H1 (cell line): ENCODE measurements around the gene FNDC1. TPM values are rescaled to one million over a fixed set of nuclear protein-coding genes. Genes with fewer than 3 reads are reported as not detected.

Experiments
- CTCF ChIA-PET: fragments of 300-600 bp; sonication (Branson Sonifier 250); formaldehyde crosslinking; loops from one replicate; lab custom pipeline; 2021; ENCODE audit not compliant: partially characterized antibody; lab: Charles Lee
- POLR2A ChIA-PET: fragments of 300-600 bp; sonication (Branson Sonifier 250); formaldehyde crosslinking; loops from one replicate; lab custom pipeline; 2021; ENCODE audit warnings: inconsistent platforms; ENCODE audit not compliant: partially characterized antibody; lab: Charles Lee
- DNase-seq, 2 experiments: peaks; one replicate each; pipeline versions ENCODE4 v3.0.0 to v3.0.0-alpha.2; 2010 to 2022; ENCODE audit warnings: low spot score in 2 of 2, low read depth in 1 of 2, mixed read lengths in 1 of 2
- FAIRE-seq: peaks from 2 replicates; lab custom pipeline; 2011; peaks lifted over from hg19 to GRCh38; lab: Jason Lieb, UNC
- H2AFZ ChIP-seq: 2 replicates; pipeline ENCODE4 v1.8.1; 2012; ENCODE audit warnings: low read length, inconsistent platforms
- H2AK5ac ChIP-seq: 2 replicates; pipeline ENCODE4 v1.6.1; 2013; ENCODE audit warnings: low read depth, low read length
- H2BK120ac ChIP-seq: replicated peaks from 2 replicates; pipeline ENCODE3; 2013; ENCODE audit warnings: low read depth, low read length, inconsistent platforms
- H2BK12ac ChIP-seq: 2 replicates; pipeline ENCODE4 v1.6.1; 2013; ENCODE audit warnings: low read depth, low read length
- H2BK15ac ChIP-seq: 2 replicates; pipeline ENCODE4 v1.6.1; 2013; ENCODE audit warnings: low read length
- H2BK20ac ChIP-seq: 2 replicates; pipeline ENCODE4 v1.6.1; 2013; ENCODE audit warnings: low read length
- H2BK5ac ChIP-seq: 2 replicates; pipeline ENCODE4 v1.6.1; 2013; ENCODE audit warnings: low read depth, low read length
- H3K14ac ChIP-seq: 2 replicates; pipeline ENCODE4 v1.6.1; 2013; ENCODE audit warnings: inconsistent platforms; ENCODE audit not compliant: insufficient read length
- H3K18ac ChIP-seq: 2 replicates; pipeline ENCODE4 v1.6.1; 2013; ENCODE audit warnings: low read length; ENCODE audit errors: extremely low read depth
- H3K23ac ChIP-seq: 2 replicates; pipeline ENCODE4 v1.6.1; 2013; ENCODE audit warnings: inconsistent platforms; ENCODE audit not compliant: insufficient read length
- H3K23me2 ChIP-seq: 2 replicates; pipeline ENCODE4 v1.6.1; 2013; ENCODE audit warnings: low read depth, low read length
- H3K27ac ChIP-seq: 2 replicates; pipeline ENCODE4 v1.6.1; 2011; ENCODE audit warnings: low read depth, low read length, inconsistent platforms
- H3K27me3 ChIP-seq, 4 experiments: replicated peaks in 1 of 4; 1 replicate in 1 of 4; 2 replicates in 3 of 4; pipeline versions ENCODE4 v1.6.1 to v1.8.1; 2011 to 2013; ENCODE audit warnings: low read length in 3 of 4, mild to moderate bottlenecking in 3 of 4, inconsistent platforms in 2 of 4, mixed read lengths in 2 of 4, moderate library complexity in 1 of 4; ENCODE audit not compliant: control insufficient read depth in 3 of 4, insufficient read depth in 3 of 4; ENCODE audit errors: extremely low read depth in 1 of 4
- H3K36me3 ChIP-seq, 4 experiments: 2 replicates each; pipeline versions ENCODE4 v1.6.1 to v1.8.1; 2011 to 2013; ENCODE audit warnings: mild to moderate bottlenecking in 4 of 4, low read length in 3 of 4, moderate library complexity in 2 of 4, control low read depth in 1 of 4, inconsistent platforms in 1 of 4; ENCODE audit not compliant: insufficient read depth in 4 of 4, control insufficient read depth in 2 of 4
- H3K4ac ChIP-seq: replicated peaks from 2 replicates; pipeline ENCODE3; 2013; ENCODE audit warnings: low read length, low read depth, mixed read lengths, inconsistent platforms; ENCODE audit not compliant: insufficient read length
- H3K4me1 ChIP-seq, 4 experiments: replicated peaks in 1 of 4; 1 replicate in 1 of 4; 2 replicates in 3 of 4; pipeline versions ENCODE4 v1.6.1 to v1.8.1; 2011 to 2013; ENCODE audit warnings: low read length in 3 of 4, inconsistent platforms in 2 of 4, mixed read lengths in 1 of 4; ENCODE audit not compliant: insufficient read depth in 4 of 4, control insufficient read depth in 3 of 4
- H3K4me2 ChIP-seq, 2 experiments: 2 replicates each; pipeline versions ENCODE4 v1.6.1 to v1.8.1; 2011 to 2013; ENCODE audit warnings: low read depth in 2 of 2, low read length in 2 of 2, control low read depth in 1 of 2, inconsistent platforms in 1 of 2, mild to moderate bottlenecking in 1 of 2; ENCODE audit not compliant: insufficient read depth in 1 of 2
- H3K4me3 ChIP-seq, 4 experiments: fragments of 200-600, 300-600 bp in 1 of 4; sonication (generic), shearing (Covaris generic), sonication (Bioruptor Twin) in 1 of 4; 2 replicates each; pipeline versions ENCODE4 v1.5.1 to v1.8.1; 2011 to 2016; ENCODE audit warnings: low read length in 4 of 4, low read depth in 3 of 4, control low read depth in 2 of 4, inconsistent platforms in 2 of 4, mild to moderate bottlenecking in 2 of 4, mixed read lengths in 1 of 4, moderate library complexity in 1 of 4; ENCODE audit not compliant: insufficient read depth in 2 of 4; ENCODE audit errors: extremely low read depth in 1 of 4
- H3K56ac ChIP-seq: replicated peaks from 2 replicates; pipeline ENCODE3; 2013; ENCODE audit warnings: low read depth, mild to moderate bottlenecking, mixed read lengths, low read length, inconsistent platforms; ENCODE audit not compliant: insufficient read length
- H3K79me1 ChIP-seq: 2 replicates; pipeline ENCODE4 v1.6.1; 2013; ENCODE audit warnings: low read depth, low read length, control low read depth
- H3K79me2 ChIP-seq, 2 experiments: 2 replicates each; pipeline versions ENCODE4 v1.6.1 to v1.8.1; 2012 to 2013; ENCODE audit warnings: low read length in 2 of 2, mild to moderate bottlenecking in 2 of 2, inconsistent platforms in 1 of 2; ENCODE audit not compliant: insufficient read depth in 2 of 2, control insufficient read depth in 1 of 2
- H3K9ac ChIP-seq, 4 experiments: replicated peaks in 1 of 4; 1 replicate in 1 of 4; 2 replicates in 3 of 4; pipeline versions ENCODE4 v1.6.1 to v1.8.1; 2011 to 2013; ENCODE audit warnings: low read depth in 3 of 4, low read length in 3 of 4, control low read depth in 2 of 4, mild to moderate bottlenecking in 2 of 4, moderate library complexity in 2 of 4, inconsistent platforms in 1 of 4; ENCODE audit errors: extremely low read depth in 1 of 4
- H3K9me3 ChIP-seq, 2 experiments: 2 replicates each; pipeline versions ENCODE4 v1.6.1 to v1.8.1; 2012 to 2013; ENCODE audit warnings: mild to moderate bottlenecking in 2 of 2, moderate library complexity in 2 of 2, control low read depth in 1 of 2, inconsistent platforms in 1 of 2, low read depth in 1 of 2, low read length in 1 of 2, mixed read lengths in 1 of 2; ENCODE audit not compliant: insufficient read depth in 2 of 2
- H4K20me1 ChIP-seq, 2 experiments: replicated peaks in 1 of 2; 2 replicates each; pipeline versions ENCODE3 to v1.8.1; 2011 to 2013; ENCODE audit warnings: inconsistent platforms in 2 of 2, low read length in 2 of 2, mild to moderate bottlenecking in 1 of 2; ENCODE audit not compliant: insufficient read depth in 2 of 2, control insufficient read depth in 1 of 2
- H4K5ac ChIP-seq: 2 replicates; pipeline ENCODE4 v1.6.1; 2013; ENCODE audit warnings: low read length, low read depth, mixed read lengths, inconsistent platforms; ENCODE audit not compliant: insufficient read length
- H4K8ac ChIP-seq: 2 replicates; pipeline ENCODE4 v1.8.0; 2013; ENCODE audit warnings: mild to moderate bottlenecking, moderate library complexity, low read length, inconsistent platforms; ENCODE audit not compliant: insufficient read depth; ENCODE audit errors: extremely low read depth
- H4K91ac ChIP-seq: replicated peaks from 2 replicates; pipeline ENCODE3; 2013; ENCODE audit warnings: low read length, mixed read lengths, inconsistent platforms; ENCODE audit not compliant: insufficient read length
- BCL11A ChIP-seq, 2 experiments: IDR thresholded peaks; one replicate each; pipeline ENCODE4 v1.6.1; 2011; ENCODE audit warnings: low read depth in 2 of 2, low read length in 2 of 2, mild to moderate bottlenecking in 2 of 2
- CBX8 ChIP-seq: fragments of 300-800, 300-1000 bp; sonication (generic); IDR thresholded peaks from 2 replicates; pipeline ENCODE4 v1.7.1; 2016; ENCODE audit warnings: low read depth, low read length, borderline replicate concordance
- FOSL1 ChIP-seq: IDR thresholded peaks from 2 replicates; pipeline ENCODE4 v1.6.1; 2011; ENCODE audit warnings: mild to moderate bottlenecking, low read depth, low read length, moderate library complexity; ENCODE audit not compliant: insufficient read depth
- HDAC6 ChIP-seq: IDR thresholded peaks from one replicate; pipeline ENCODE4 v1.7.1; 2012; ENCODE audit warnings: low read depth, mild to moderate bottlenecking, inconsistent platforms, low read length, moderate library complexity
- NANOG ChIP-seq: IDR thresholded peaks from 2 replicates; pipeline ENCODE4 v1.6.1; 2011; ENCODE audit warnings: low read length, low read depth, mild to moderate bottlenecking, inconsistent platforms; ENCODE audit not compliant: insufficient read depth, poor library complexity, severe bottlenecking
- NRF1 ChIP-seq: IDR thresholded peaks from 2 replicates; pipeline ENCODE4 v1.6.1; 2011; ENCODE audit warnings: mild to moderate bottlenecking, low read depth, low read length, improper control_type of control experiment
- RFX5 ChIP-seq: IDR thresholded peaks from 2 replicates; pipeline ENCODE4 v1.6.1; 2011; ENCODE audit warnings: low read depth, low read length, improper control_type of control experiment, borderline replicate concordance
- SIX5 ChIP-seq: IDR thresholded peaks from 2 replicates; pipeline ENCODE4 v1.6.1; 2011; ENCODE audit warnings: mild to moderate bottlenecking, low read depth, low read length
- TAF7 ChIP-seq: optimal IDR thresholded peaks from 2 replicates; pipeline ENCODE3; 2011; ENCODE audit warnings: low read depth, mild to moderate bottlenecking, inconsistent platforms, low read length, moderate library complexity, borderline replicate concordance
- ZNF274 ChIP-seq: IDR thresholded peaks from 2 replicates; pipeline ENCODE4 v1.7.0; 2012; ENCODE audit warnings: low read length, borderline replicate concordance; ENCODE audit errors: extremely low read depth
- WGBS, 2 experiments: shearing (Covaris generic) in 1 of 2; methylation state at CpG; one replicate each; pipeline versions ENCODE4 v1.1.6 to v1.1.7; 2013 to 2015; ENCODE audit warnings: low lambda C conversion rate in 2 of 2, mixed read lengths in 2 of 2, inconsistent platforms in 1 of 2, low coverage in 1 of 2, missing lambda C conversion rate in 1 of 2; ENCODE audit not compliant: insufficient replicate concordance in 2 of 2, insufficient coverage in 1 of 2, insufficient read length in 1 of 2; ENCODE audit errors: extremely low coverage in 1 of 2, missing lambda C conversion rate in 1 of 2; 5-methylcytosine and 5-hydroxymethylcytosine counted together
- polyA plus RNA-seq, 7 experiments: library from polyadenylated mRNA; depleted of rRNA in 3 of 7; stranded (reverse) in 5 of 7; unstranded in 2 of 7; fragments of >200 nt in 5 of 7; fragments of 200-250 nt in 2 of 7; gene quantifications; 1 replicate in 5 of 7; 2 replicates in 1 of 7; 4 replicates in 1 of 7; pipeline versions ENCODE4 v1.2.1 to v1.2.3, GENCODE V29; 2011 to 2013; ENCODE audit warnings: missing spikeins in 2 of 7, mixed read lengths in 2 of 7
- total RNA-seq: library from RNA; stranded (reverse); fragmentation: NEBNext Ultra II Directional; extraction: Animal tissue kit (Norgen Biotek cat#: 25700); gene quantifications from 2 replicates; pipeline ENCODE4 v1.2.1, GENCODE V29; 2021
- TF ChIP-seq, protein P1 (sequence below): IDR thresholded peaks from 2 replicates; pipeline ENCODE4 v1.6.1; 2011; ENCODE audit warnings: low read length, improper control_type of control experiment
- TF ChIP-seq, protein P2 (sequence below): IDR thresholded peaks from 2 replicates; pipeline ENCODE4 v1.6.1; 2012; ENCODE audit warnings: low read length, inconsistent platforms

Gene FNDC1
- total and polyA plus RNA-seq, 2 of the 8 experiments (the other 6 are each of a cell fraction or from before 2014, with no cell fraction given) = 0.06 to 0.30 TPM

DNA sequence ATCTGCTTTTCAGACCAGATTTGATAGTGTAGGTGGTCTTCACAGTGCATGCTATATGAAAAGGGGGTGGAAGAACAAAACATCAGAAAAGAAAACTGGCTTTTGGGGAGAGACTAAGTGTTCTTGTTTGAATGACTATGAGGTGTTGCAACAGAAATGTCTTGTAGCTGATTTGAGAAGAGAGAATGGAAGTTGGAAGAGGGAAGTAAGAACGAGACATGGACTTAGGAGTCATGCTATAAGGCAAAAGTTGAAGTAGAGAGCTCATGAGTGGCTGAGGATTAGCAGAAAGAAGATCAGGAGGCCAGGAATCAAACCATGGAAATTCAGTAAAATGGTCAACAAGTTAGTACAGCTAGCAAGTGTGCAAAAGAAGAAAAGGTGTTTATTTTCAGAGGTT, 32.1 kb downstream of the FNDC1 start:
- Histone ChIP-seq H3K4me2 (no peak overlapping the region), H3K79me1 (no peaks in the 10 kb centered on the region), H3K4me3 (no peak overlapping the region), H3K14ac (no peak overlapping the region), H2AK5ac (no peak overlapping the region), H3K9ac (no peak overlapping the region), H3K23me2 (no peaks in the 10 kb centered on the region), H3K36me3 (no peaks in the 10 kb centered on the region), H2BK5ac (no peak overlapping the region), H2BK120ac (no peak overlapping the region), H4K91ac (no peak overlapping the region), H3K23ac (no peak overlapping the region), H3K18ac (no peak overlapping the region), H3K4me1 (no peaks in the 10 kb centered on the region), H3K27ac (no peak overlapping the region), H3K56ac (no peak overlapping the region), H2BK12ac (no peak overlapping the region), H2BK20ac (no peak overlapping the region), H4K5ac (no peak overlapping the region), H2BK15ac (no peak overlapping the region), H3K27me3 (no peaks in the 10 kb centered on the region), H3K9me3 (peaks cover 36 to 65% of the 10 kb centered on the region in 2 experiments), H3K4ac (no peak overlapping the region), H2AFZ (no peak overlapping the region), H3K79me2 (no peaks in the 10 kb centered on the region), H4K20me1 (no peaks in the 10 kb centered on the region), H4K8ac (no peak overlapping the region)
- DNase-seq = no peak
- no peak for FAIRE-seq
- WGBS, 2 experiments = 62 to 100% methylated on average over 1 of the region's 1 CpG
- POLR2A ChIA-PET = no interaction called here
- CTCF ChIA-PET = no interaction called here
- TF ChIP-seq BCL11A (IDR thresholded peaks at IDR 0.05; ENCODE audit: low read depth in 2 of 2, low read length in 2 of 2) = no peak
- TF ChIP-seq, protein P1, sequence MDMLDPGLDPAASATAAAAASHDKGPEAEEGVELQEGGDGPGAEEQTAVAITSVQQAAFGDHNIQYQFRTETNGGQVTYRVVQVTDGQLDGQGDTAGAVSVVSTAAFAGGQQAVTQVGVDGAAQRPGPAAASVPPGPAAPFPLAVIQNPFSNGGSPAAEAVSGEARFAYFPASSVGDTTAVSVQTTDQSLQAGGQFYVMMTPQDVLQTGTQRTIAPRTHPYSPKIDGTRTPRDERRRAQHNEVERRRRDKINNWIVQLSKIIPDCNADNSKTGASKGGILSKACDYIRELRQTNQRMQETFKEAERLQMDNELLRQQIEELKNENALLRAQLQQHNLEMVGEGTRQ = no peak
- no peak for TF ChIP-seq ZNF274
- no peak for TF ChIP-seq FOSL1
- TF ChIP-seq TAF7 = no peak
- TF ChIP-seq RFX5 = no peak
- TF ChIP-seq SIX5 = no peak
- no peak for TF ChIP-seq NANOG
- no peak for TF ChIP-seq CBX8
- TF ChIP-seq, protein P2, sequence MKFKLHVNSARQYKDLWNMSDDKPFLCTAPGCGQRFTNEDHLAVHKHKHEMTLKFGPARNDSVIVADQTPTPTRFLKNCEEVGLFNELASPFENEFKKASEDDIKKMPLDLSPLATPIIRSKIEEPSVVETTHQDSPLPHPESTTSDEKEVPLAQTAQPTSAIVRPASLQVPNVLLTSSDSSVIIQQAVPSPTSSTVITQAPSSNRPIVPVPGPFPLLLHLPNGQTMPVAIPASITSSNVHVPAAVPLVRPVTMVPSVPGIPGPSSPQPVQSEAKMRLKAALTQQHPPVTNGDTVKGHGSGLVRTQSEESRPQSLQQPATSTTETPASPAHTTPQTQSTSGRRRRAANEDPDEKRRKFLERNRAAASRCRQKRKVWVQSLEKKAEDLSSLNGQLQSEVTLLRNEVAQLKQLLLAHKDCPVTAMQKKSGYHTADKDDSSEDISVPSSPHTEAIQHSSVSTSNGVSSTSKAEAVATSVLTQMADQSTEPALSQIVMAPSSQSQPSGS = no peak
- TF ChIP-seq HDAC6 = no peak
- TF ChIP-seq NRF1 = no peak
